HEK293 (cell line): ENCODE measurements around the gene AFF1.

Experiments
- EGR2 ChIP-seq: fragments of 450-650 bp; formaldehyde crosslinking; IDR thresholded peaks from 2 replicates; pipeline ENCODE4 v1.5.1; 2016; ENCODE audit warnings: low read depth, missing biosample characterization, missing genetic modification characterization
- GFI1B ChIP-seq: fragments of 450-650 bp; formaldehyde crosslinking; IDR thresholded peaks from 2 replicates; pipeline ENCODE4 v1.5.1; 2016; ENCODE audit warnings: missing biosample characterization, missing genetic modification characterization
- GLI4 ChIP-seq: fragments of 450-650 bp; formaldehyde crosslinking; IDR thresholded peaks from 2 replicates; pipeline ENCODE4 v1.5.1; 2016; ENCODE audit warnings: missing biosample characterization, missing genetic modification characterization
- IKZF3 ChIP-seq: fragments of 450-650 bp; IDR thresholded peaks from 2 replicates; pipeline ENCODE4 v1.5.0; 2018; ENCODE audit warnings: missing biosample characterization, mild to moderate bottlenecking, missing genetic modification characterization, moderate library complexity
- KLF16 ChIP-seq: fragments of 450-650 bp; formaldehyde crosslinking; IDR thresholded peaks from 2 replicates; pipeline ENCODE4 v1.5.1; 2017; ENCODE audit warnings: missing biosample characterization, missing genetic modification characterization
- PATZ1 ChIP-seq: fragments of 450-650 bp; formaldehyde crosslinking; IDR thresholded peaks from 2 replicates; pipeline ENCODE4 v1.5.1; 2016; ENCODE audit warnings: missing biosample characterization, missing genetic modification characterization
- SP2 ChIP-seq: fragments of 450-650 bp; formaldehyde crosslinking; IDR thresholded peaks from 2 replicates; pipeline ENCODE4 v1.5.1; 2016; ENCODE audit warnings: missing biosample characterization, missing genetic modification characterization
- SP3 ChIP-seq: fragments of 450-650 bp; formaldehyde crosslinking; IDR thresholded peaks from 2 replicates; pipeline ENCODE4 v1.5.1; 2016; ENCODE audit warnings: missing biosample characterization, missing genetic modification characterization
- SP7 ChIP-seq: fragments of 450-650 bp; formaldehyde crosslinking; IDR thresholded peaks from 2 replicates; pipeline ENCODE4 v1.5.1; 2016; ENCODE audit warnings: missing biosample characterization, missing genetic modification characterization
- WT1 ChIP-seq: fragments of 450-650 bp; formaldehyde crosslinking; IDR thresholded peaks from 2 replicates; pipeline ENCODE4 v1.5.1; 2016; ENCODE audit warnings: missing biosample characterization, missing genetic modification characterization
- ZBTB17 ChIP-seq: fragments of 450-650 bp; formaldehyde crosslinking; IDR thresholded peaks from 2 replicates; pipeline ENCODE4 v1.5.1; 2016; ENCODE audit warnings: missing biosample characterization, missing genetic modification characterization
- ZFP37 ChIP-seq: fragments of 450-650 bp; formaldehyde crosslinking; IDR thresholded peaks from 2 replicates; pipeline ENCODE4 v1.5.1; 2016; ENCODE audit warnings: missing biosample characterization, missing genetic modification characterization
- ZFP69B ChIP-seq: fragments of 450-650 bp; formaldehyde crosslinking; IDR thresholded peaks from 2 replicates; pipeline ENCODE4 v1.5.1; 2016; ENCODE audit warnings: missing biosample characterization, missing genetic modification characterization
- ZNF138 ChIP-seq: fragments of 450-650 bp; formaldehyde crosslinking; IDR thresholded peaks from 2 replicates; pipeline ENCODE4 v1.5.1; 2016; ENCODE audit warnings: missing biosample characterization, missing genetic modification characterization, borderline replicate concordance
- ZNF155 ChIP-seq: fragments of 450-650 bp; formaldehyde crosslinking; IDR thresholded peaks from 2 replicates; pipeline ENCODE4 v1.5.1; 2016; ENCODE audit warnings: missing biosample characterization, missing genetic modification characterization
- ZNF157 ChIP-seq: fragments of 450-650 bp; formaldehyde crosslinking; IDR thresholded peaks from 2 replicates; pipeline ENCODE4 v1.5.1; 2016; ENCODE audit warnings: missing biosample characterization, missing genetic modification characterization
- ZNF169 ChIP-seq: fragments of 450-650 bp; formaldehyde crosslinking; IDR thresholded peaks from 2 replicates; pipeline ENCODE4 v1.5.1; 2016; ENCODE audit warnings: missing biosample characterization, missing genetic modification characterization
- ZNF202 ChIP-seq: fragments of 450-650 bp; formaldehyde crosslinking; IDR thresholded peaks from 2 replicates; pipeline ENCODE4 v1.5.1; 2016; ENCODE audit warnings: missing biosample characterization, missing genetic modification characterization, borderline replicate concordance
- ZNF23 ChIP-seq: fragments of 450-650 bp; formaldehyde crosslinking; IDR thresholded peaks from 2 replicates; pipeline ENCODE4 v1.5.1; 2016; ENCODE audit warnings: missing biosample characterization, missing genetic modification characterization, borderline replicate concordance
- ZNF302 ChIP-seq: fragments of 450-650 bp; formaldehyde crosslinking; IDR thresholded peaks from 2 replicates; pipeline ENCODE4 v1.5.1; 2016; ENCODE audit warnings: missing biosample characterization, missing genetic modification characterization, low read depth
- ZNF335 ChIP-seq: fragments of 450-650 bp; formaldehyde crosslinking; conservative IDR thresholded peaks from 2 replicates; pipeline ENCODE4 v1.5.1; 2016; ENCODE audit warnings: missing biosample characterization, missing genetic modification characterization
- ZNF423 ChIP-seq: fragments of 450-650 bp; formaldehyde crosslinking; IDR thresholded peaks from 2 replicates; pipeline ENCODE4 v1.5.1; 2016; ENCODE audit warnings: missing biosample characterization, missing genetic modification characterization
- ZNF501 ChIP-seq: fragments of 450-650 bp; formaldehyde crosslinking; IDR thresholded peaks from 2 replicates; pipeline ENCODE4 v1.5.1; 2016; ENCODE audit warnings: missing biosample characterization, missing genetic modification characterization
- ZNF510 ChIP-seq: fragments of 450-650 bp; formaldehyde crosslinking; IDR thresholded peaks from 2 replicates; pipeline ENCODE4 v1.5.1; 2018; ENCODE audit warnings: mild to moderate bottlenecking, missing genetic modification characterization, missing biosample characterization; ENCODE audit not compliant: insufficient replicate concordance
- ZNF530 ChIP-seq: fragments of 450-650 bp; formaldehyde crosslinking; IDR thresholded peaks from 2 replicates; pipeline ENCODE4 v1.5.1; 2016; ENCODE audit warnings: low read depth, missing biosample characterization, missing genetic modification characterization
- ZNF561 ChIP-seq: fragments of 450-650 bp; IDR thresholded peaks from 2 replicates; pipeline ENCODE4 v1.5.1; 2018; ENCODE audit warnings: missing biosample characterization, missing genetic modification characterization, borderline replicate concordance
- ZNF596 ChIP-seq: fragments of 450-650 bp; IDR thresholded peaks from 2 replicates; pipeline ENCODE4 v1.5.0; 2018; ENCODE audit warnings: missing biosample characterization, mild to moderate bottlenecking, missing genetic modification characterization, moderate library complexity
- ZNF660 ChIP-seq: fragments of 450-650 bp; IDR thresholded peaks from 2 replicates; pipeline ENCODE4 v1.5.1; 2018; ENCODE audit warnings: missing biosample characterization, mild to moderate bottlenecking, missing genetic modification characterization
- ZNF664 ChIP-seq: fragments of 450-650 bp; formaldehyde crosslinking; IDR thresholded peaks from 2 replicates; pipeline ENCODE4 v1.5.1; 2016; ENCODE audit warnings: missing biosample characterization, missing genetic modification characterization
- ZNF768 ChIP-seq: fragments of 450-650 bp; formaldehyde crosslinking; IDR thresholded peaks from 2 replicates; pipeline ENCODE4 v1.5.1; 2018; ENCODE audit warnings: missing biosample characterization, mild to moderate bottlenecking, missing genetic modification characterization
- ZNF776 ChIP-seq: fragments of 450-650 bp; formaldehyde crosslinking; IDR thresholded peaks from 2 replicates; pipeline ENCODE4 v1.5.0; 2017; ENCODE audit warnings: missing biosample characterization, missing genetic modification characterization, borderline replicate concordance
- ZNF791 ChIP-seq: fragments of 450-650 bp; formaldehyde crosslinking; IDR thresholded peaks from 2 replicates; pipeline ENCODE4 v1.5.1; 2016; ENCODE audit warnings: missing biosample characterization, missing genetic modification characterization
- ZSCAN30 ChIP-seq: fragments of 450-650 bp; IDR thresholded peaks from 2 replicates; pipeline ENCODE4 v1.5.1; 2018; ENCODE audit warnings: missing biosample characterization, mild to moderate bottlenecking, missing genetic modification characterization, moderate library complexity
- ZXDB ChIP-seq: fragments of 450-650 bp; formaldehyde crosslinking; IDR thresholded peaks from 2 replicates; pipeline ENCODE4 v1.5.1; 2016; ENCODE audit warnings: missing biosample characterization, missing genetic modification characterization
- TF ChIP-seq, protein P1 (sequence below): fragments of 450-650 bp; formaldehyde crosslinking; IDR thresholded peaks from 2 replicates; pipeline ENCODE4 v1.5.1; 2016; ENCODE audit warnings: missing biosample characterization, missing genetic modification characterization
- TF ChIP-seq, protein P2 (sequence below): fragments of 450-650 bp; formaldehyde crosslinking; IDR thresholded peaks from 2 replicates; pipeline ENCODE4 v1.5.1; 2016; ENCODE audit warnings: missing biosample characterization, missing genetic modification characterization

The AFF1 gene

GRCh38 chr4:86891762-86892635 lies 42.8 kb upstream of the AFF1 start, which contains the start of gene C4orf36 (continued):
- TF ChIP-seq, protein P1, sequence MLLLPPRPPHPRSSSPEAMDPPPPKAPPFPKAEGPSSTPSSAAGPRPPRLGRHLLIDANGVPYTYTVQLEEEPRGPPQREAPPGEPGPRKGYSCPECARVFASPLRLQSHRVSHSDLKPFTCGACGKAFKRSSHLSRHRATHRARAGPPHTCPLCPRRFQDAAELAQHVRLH (tag by site-specific recombination) = 0 out of 2 replicates have a peak, but pooled peaks have one; percentile 36
- TF ChIP-seq ZNF510 (tag by site-specific recombination) (no peak), ZNF335 (tag by site-specific recombination) (peak; percentile 90), ZFP69B (peak; percentile 82), PATZ1 (tag by site-specific recombination) (peak; percentile 86), ZNF155 (tag by site-specific recombination) (no peak), ZBTB17 (tag by site-specific recombination) (peak; percentile 91), ZNF791 (no peak), ZNF23 (tag by site-specific recombination) (no peak), ZNF561 (peak; percentile 79; the same call in 1 of the 2 replicates), ZNF664 (tag by site-specific recombination) (no peak), ZNF202 (tag by site-specific recombination) (no peak), ZNF423 (no peak), ZNF138 (tag by site-specific recombination) (no peak), ZNF660 (tag by site-specific recombination) (peak; percentile 71; the same call in 1 of the 2 replicates), SP7 (tag by site-specific recombination) (peak; percentile 32; the same call in 1 of the 2 replicates), ZFP37 (tag by site-specific recombination) (0 out of 2 replicates have a peak, but pooled peaks have one; percentile 47), GFI1B (no peak), ZNF768 (tag by site-specific recombination) (no peak), ZNF530 (tag by site-specific recombination) (no peak), ZNF596 (tag by site-specific recombination) (0 out of 2 replicates have a peak, but pooled peaks have one; percentile 13), ZSCAN30 (0 out of 2 replicates have a peak, but pooled peaks have one; percentile 44), KLF16 (tag by site-specific recombination) (peak; percentile 69), EGR2 (tag by site-specific recombination) (peak; percentile 71), WT1 (tag by site-specific recombination) (0 out of 2 replicates have a peak, but pooled peaks have one; percentile 10), ZNF501 (tag by site-specific recombination) (peak; percentile 55; the same call in 1 of the 2 replicates), ZNF169 (no peak), SP3 (tag by site-specific recombination) (peak; percentile 27; the same call in 1 of the 2 replicates), ZXDB (peak; percentile 73), IKZF3 (tag by site-specific recombination) (peak; percentile 74), ZNF302 (tag by site-specific recombination) (no peak), GLI4 (tag by site-specific recombination) (no peak), ZNF157 (tag by site-specific recombination) (no peak), SP2 (tag by site-specific recombination) (peak; percentile 30; the same call in 1 of the 2 replicates), ZNF776 (tag by site-specific recombination) (no peak)
- TF ChIP-seq, protein P2, sequence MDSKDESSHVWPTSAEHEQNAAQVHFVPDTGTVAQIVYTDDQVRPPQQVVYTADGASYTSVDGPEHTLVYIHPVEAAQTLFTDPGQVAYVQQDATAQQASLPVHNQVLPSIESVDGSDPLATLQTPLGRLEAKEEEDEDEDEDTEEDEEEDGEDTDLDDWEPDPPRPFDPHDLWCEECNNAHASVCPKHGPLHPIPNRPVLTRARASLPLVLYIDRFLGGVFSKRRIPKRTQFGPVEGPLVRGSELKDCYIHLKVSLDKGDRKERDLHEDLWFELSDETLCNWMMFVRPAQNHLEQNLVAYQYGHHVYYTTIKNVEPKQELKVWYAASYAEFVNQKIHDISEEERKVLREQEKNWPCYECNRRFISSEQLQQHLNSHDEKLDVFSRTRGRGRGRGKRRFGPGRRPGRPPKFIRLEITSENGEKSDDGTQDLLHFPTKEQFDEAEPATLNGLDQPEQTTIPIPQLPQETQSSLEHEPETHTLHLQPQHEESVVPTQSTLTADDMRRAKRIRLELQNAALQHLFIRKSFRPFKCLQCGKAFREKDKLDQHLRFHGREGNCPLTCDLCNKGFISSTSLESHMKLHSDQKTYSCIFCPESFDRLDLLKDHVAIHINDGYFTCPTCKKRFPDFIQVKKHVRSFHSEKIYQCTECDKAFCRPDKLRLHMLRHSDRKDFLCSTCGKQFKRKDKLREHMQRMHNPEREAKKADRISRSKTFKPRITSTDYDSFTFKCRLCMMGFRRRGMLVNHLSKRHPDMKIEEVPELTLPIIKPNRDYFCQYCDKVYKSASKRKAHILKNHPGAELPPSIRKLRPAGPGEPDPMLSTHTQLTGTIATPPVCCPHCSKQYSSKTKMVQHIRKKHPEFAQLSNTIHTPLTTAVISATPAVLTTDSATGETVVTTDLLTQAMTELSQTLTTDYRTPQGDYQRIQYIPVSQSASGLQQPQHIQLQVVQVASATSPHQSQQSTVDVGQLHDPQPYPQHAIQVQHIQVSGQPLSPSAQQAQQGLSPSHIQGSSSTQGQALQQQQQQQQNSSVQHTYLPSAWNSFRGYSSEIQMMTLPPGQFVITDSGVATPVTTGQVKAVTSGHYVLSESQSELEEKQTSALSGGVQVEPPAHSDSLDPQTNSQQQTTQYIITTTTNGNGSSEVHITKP (tag by site-specific recombination) = no peak
